ENCODE data around the gene ABL1.
A peak's percentile ranks its signal among the peaks of the same experiment; 100 is the strongest.

The ABL1 gene

DNA sequence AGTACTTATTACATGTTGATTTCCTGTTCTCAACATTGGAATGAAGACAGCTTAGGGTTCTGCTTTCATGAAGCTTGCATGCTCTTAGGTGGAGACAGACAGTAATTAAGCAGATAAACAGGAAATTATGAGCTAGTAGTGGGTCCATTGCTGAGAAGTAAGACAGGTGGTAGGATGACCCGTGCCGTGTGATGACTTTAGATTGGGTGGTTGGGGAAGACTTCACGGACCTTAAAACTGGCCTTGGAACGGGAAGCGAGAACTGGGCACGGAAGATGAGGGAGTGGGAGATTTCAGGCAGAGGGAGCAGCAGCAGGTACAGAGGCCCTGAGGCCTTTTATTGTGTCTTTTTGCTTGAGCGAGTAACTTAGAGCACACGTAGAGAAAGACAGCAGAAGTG, 27.2 kb downstream of the ABL1 start:
- no peak overlapping the region for H3K4me3 ChIP-seq (replicated peaks; ENCODE audit: low read depth, low read length)

GRCh38 chr9:130862747-130863146, 27.7 kb downstream of the ABL1 start:
- TF ChIP-seq CTCF (IDR thresholded peaks at IDR 0.05; ENCODE audit: low read length, missing control alignments): no peak
- no peak overlapping the region for H3K4me3 ChIP-seq (replicated peaks; ENCODE audit: low read depth, low read length)

More for the DNA sequence above, 27.2 kb downstream of the ABL1 start:
- no peak for DNase-seq (ENCODE audit: low read depth)
- no peak for TF ChIP-seq CTCF (IDR thresholded peaks at IDR 0.05; ENCODE audit: low read length, missing control alignments)

DNA sequence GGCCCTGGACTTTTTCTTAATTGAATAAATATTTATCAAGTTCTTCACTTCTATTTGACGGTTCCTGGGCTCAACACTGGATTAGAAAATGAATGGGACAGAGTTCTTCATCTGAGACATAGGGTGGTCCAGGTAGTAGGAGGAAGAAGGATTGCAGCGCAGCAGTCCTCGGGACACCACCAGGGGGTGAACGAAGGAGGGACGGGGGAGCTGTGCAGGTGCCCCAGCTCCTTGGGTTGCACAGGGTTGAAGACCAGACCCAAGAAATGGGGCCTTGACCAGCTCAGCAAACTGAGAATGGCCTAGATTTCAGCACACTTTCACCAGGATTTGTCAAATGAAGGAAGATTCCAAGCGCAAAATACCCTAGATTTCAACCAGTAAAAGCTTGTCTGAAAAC, 29.5 kb downstream of the ABL1 start:
- no peak overlapping the region for H3K4me3 ChIP-seq (replicated peaks; ENCODE audit: low read depth, low read length)
- TF ChIP-seq CTCF (IDR thresholded peaks at IDR 0.05; ENCODE audit: low read length, missing control alignments): no peak
- DNase-seq (ENCODE audit: low read depth): no peak

More at GRCh38 chr9:130862747-130863146, 27.7 kb downstream of the ABL1 start:
- DNase-seq (ENCODE audit: low read depth): no peak

DNA sequence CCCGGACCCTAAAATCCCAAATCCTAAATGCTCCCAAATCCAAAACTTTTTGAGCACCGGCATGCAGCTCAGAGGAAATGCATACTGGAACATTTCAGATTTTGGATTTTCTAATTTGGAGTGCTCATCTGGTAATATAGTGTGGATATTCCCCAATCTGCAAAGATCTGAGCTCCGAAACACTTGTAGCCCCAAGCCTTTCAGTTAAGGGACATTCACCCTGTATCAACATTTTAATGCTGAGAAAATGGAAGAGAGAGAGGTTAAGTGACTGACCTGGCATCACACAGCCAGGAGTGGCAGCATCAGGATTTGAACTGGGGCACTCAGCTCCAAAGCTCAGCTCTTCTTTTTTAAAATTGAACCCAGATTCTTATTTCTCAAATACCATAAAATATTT, 30.9 kb downstream of the ABL1 start:
- H3K4me3 ChIP-seq (replicated peaks; ENCODE audit: low read depth, low read length): no peak overlapping the region
- no peak for TF ChIP-seq CTCF (IDR thresholded peaks at IDR 0.05; ENCODE audit: low read length, missing control alignments)
- DNase-seq (ENCODE audit: low read depth): no peak

DNA sequence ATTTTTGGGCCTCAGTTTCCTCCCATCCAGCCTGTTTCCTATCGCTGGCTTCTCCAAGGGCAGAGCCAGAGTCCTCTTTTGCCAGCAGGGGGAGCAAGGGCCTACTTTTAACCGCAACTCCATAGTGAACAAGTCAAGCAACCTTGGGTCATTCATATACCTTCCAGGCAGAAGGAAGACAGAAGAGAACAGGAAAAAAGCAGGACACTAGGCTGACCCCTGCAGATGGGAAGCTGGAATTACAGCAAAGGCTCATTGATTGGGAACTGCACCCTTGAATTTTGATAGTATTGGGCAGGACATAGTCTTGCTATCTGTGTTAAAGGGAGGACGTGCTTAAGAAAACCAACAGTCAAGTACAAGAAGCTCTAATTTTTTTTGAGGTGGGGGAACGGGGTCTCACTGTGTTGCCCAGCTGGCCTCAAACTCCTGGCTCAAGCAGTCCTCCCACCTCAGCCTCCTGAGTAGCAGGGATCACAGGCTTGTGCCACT, 31.5 kb downstream of the ABL1 start:
- peak; percentile 92 for DNase-seq (ENCODE audit: low read depth)
- H3K4me3 ChIP-seq (replicated peaks; ENCODE audit: low read depth, low read length): no peak overlapping the region
- peak; percentile 94 for TF ChIP-seq CTCF (IDR thresholded peaks at IDR 0.05; ENCODE audit: low read length, missing control alignments)

DNA sequence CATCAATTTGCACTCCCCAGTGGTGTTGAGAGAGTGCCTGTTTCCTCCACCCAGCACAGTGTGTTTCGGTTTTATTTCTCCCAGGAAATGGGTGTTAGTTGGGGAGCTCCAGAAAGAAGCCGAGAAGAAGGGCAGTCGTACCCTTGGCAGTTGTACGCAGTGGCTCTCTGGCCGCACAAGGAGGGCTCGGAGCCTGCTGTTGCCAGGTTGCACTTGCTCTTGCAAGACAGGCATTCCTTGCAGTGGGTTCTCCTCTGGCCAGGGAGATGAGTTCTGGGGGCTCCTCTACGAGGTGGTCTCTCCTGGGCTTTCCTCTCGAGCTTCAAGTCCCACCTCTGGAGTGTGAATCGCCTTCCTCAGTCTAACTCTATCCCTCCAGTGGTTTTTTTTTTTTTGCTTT, 32.5 kb downstream of the ABL1 start:
- TF ChIP-seq CTCF (IDR thresholded peaks at IDR 0.05; ENCODE audit: low read length, missing control alignments): no peak
- DNase-seq (ENCODE audit: low read depth): no peak

GRCh38 chr9:130868230-130868629, 33.2 kb downstream of the ABL1 start:
- no peak for TF ChIP-seq CTCF (IDR thresholded peaks at IDR 0.05; ENCODE audit: low read length, missing control alignments)
- no peak for DNase-seq (ENCODE audit: low read depth)
- H3K4me3 ChIP-seq (replicated peaks; ENCODE audit: low read depth, low read length): no peak overlapping the region

More for the DNA sequence above, 32.5 kb downstream of the ABL1 start:
- H3K4me3 ChIP-seq (replicated peaks; ENCODE audit: low read depth, low read length): no peak overlapping the region

All from fibroblast of pulmonary artery (primary cell).